Thoracic aorta (tissue), 2 donors: Measurements from ENCODE around the gene ARHGEF16. TPM values are rescaled to one million over a fixed set of nuclear protein-coding genes. Genes with fewer than 3 reads are reported as not detected.

ENCODE experiments used
- ATAC-seq: fragments of 150-250 bp; one replicate; pipeline ENCODE4 v1.8.0; 2017; ENCODE audit warnings: low read depth; ENCODE audit not compliant: insufficient number of reproducible peaks, low FRiP score
- DNase-seq: peaks from one replicate; pipeline ENCODE4 v3.0.0-alpha.2; 2020; ENCODE audit warnings: low spot score
- H3K27ac ChIP-seq, 2 donors: fragments of 200-600 bp; sonication (generic); 1 replicate in 1 of 2; 2 replicates in 1 of 2; pipeline ENCODE4 v1.5.1; 2016; ENCODE audit warnings: mild to moderate bottlenecking in 2 of 2, moderate library complexity in 2 of 2
- H3K27me3 ChIP-seq: fragments of 200-600 bp; sonication (generic); replicated peaks from 2 replicates; pipeline ENCODE4 v1.6.0; 2016; ENCODE audit warnings: mild to moderate bottlenecking; ENCODE audit not compliant: insufficient read depth
- H3K36me3 ChIP-seq: fragments of 200-600 bp; sonication (generic); one replicate; pipeline ENCODE4 v1.5.1; 2016
- H3K4me1 ChIP-seq, 2 donors: fragments of 200-600 bp; sonication (generic); 1 replicate in 1 of 2; 2 replicates in 1 of 2; pipeline versions ENCODE4 v1.5.1 to v1.6.0; 2016; ENCODE audit warnings: low read depth in 2 of 2, mild to moderate bottlenecking in 1 of 2; ENCODE audit not compliant: control insufficient read depth in 1 of 2
- H3K4me3 ChIP-seq: fragments of 200-600 bp; sonication (generic); 2 replicates; pipeline ENCODE4 v1.5.1; 2016; ENCODE audit warnings: mild to moderate bottlenecking
- H3K9me3 ChIP-seq: fragments of 200-600 bp; sonication (generic); 2 replicates; pipeline ENCODE4 v1.5.1; 2016
- CTCF ChIP-seq: fragments of 200-600 bp; sonication (generic); IDR thresholded peaks from one replicate; pipeline ENCODE4 v1.5.1; 2019; ENCODE audit warnings: antibody characterized with exemption
- total RNA-seq, 2 donors: library from RNA; depleted of rRNA; stranded (reverse); fragments of >200 nt; gene quantifications; one replicate each; pipeline versions ENCODE4 v1.1.0 to v1.2.3, GENCODE V29; 2016

Gene ARHGEF16
- total RNA-seq, 2 donors from 2014 or later, result 1.6 to 2.4 TPM

GRCh38 chr1:3413975-3414710 is 40.3 kb upstream of the ARHGEF16 start:
- TF ChIP-seq CTCF, result no peak
- no peaks in the 10 kb centered on the region for H3K27me3 ChIP-seq
- H3K9me3 ChIP-seq, result peaks cover 8% of the 10 kb centered on the region
- DNase-seq (no peak), ATAC-seq (no peak)
- H3K4me3 ChIP-seq, result no peak overlapping the region
- H3K4me1 ChIP-seq, result peaks cover 0 to 22% of the 10 kb centered on the region in 2 donors
- peaks cover 51% of the 10 kb centered on the region for H3K36me3 ChIP-seq
- H3K27ac ChIP-seq, result no peak overlapping the region

- no peak overlapping the region for H3K4me3 ChIP-seq
- DNase-seq (no peak), ATAC-seq (no peak)
- H3K9me3 ChIP-seq, result peaks cover 8% of the 10 kb centered on the region
- TF ChIP-seq CTCF, result no peak
- no peak overlapping the region for H3K27ac ChIP-seq
- H3K4me1 ChIP-seq, result peaks cover 6 to 19% of the 10 kb centered on the region in 2 donors
- no peaks in the 10 kb centered on the region for H3K27me3 ChIP-seq
- H3K36me3 ChIP-seq, result peaks cover 57% of the 10 kb centered on the region
These were observed 39.0 kb upstream of the ARHGEF16 start for GRCh38 chr1:3415260-3416090.

GRCh38 chr1:3417082-3417739 is 37.3 kb upstream of the ARHGEF16 start:
- no peak overlapping the region for H3K4me3 ChIP-seq
- peaks cover 51% of the 10 kb centered on the region for H3K36me3 ChIP-seq
- ATAC-seq, result no peak
- H3K9me3 ChIP-seq, result peaks cover 8% of the 10 kb centered on the region
- H3K27ac ChIP-seq, result no peak overlapping the region
- TF ChIP-seq CTCF, result peak; percentile 10
- H3K4me1 ChIP-seq, result peaks cover 12 to 25% of the 10 kb centered on the region in 2 donors
- no peaks in the 10 kb centered on the region for H3K27me3 ChIP-seq
- DNase-seq, result no peak

- peaks cover 19 to 32% of the 10 kb centered on the region in 2 donors for H3K4me1 ChIP-seq
- no peaks in the 10 kb centered on the region for H3K27me3 ChIP-seq
- H3K36me3 ChIP-seq, result peaks cover 45% of the 10 kb centered on the region
- H3K27ac ChIP-seq, result no peak overlapping the region
- H3K4me3 ChIP-seq, result no peak overlapping the region
- H3K9me3 ChIP-seq, result peaks cover 8% of the 10 kb centered on the region
- no peak for DNase-seq
- TF ChIP-seq CTCF, result no peak
- ATAC-seq, result no peak
These were observed 36.5 kb upstream of the ARHGEF16 start for GRCh38 chr1:3417934-3418333.

GRCh38 chr1:3418600-3418999 is 35.9 kb upstream of the ARHGEF16 start:
- H3K27me3 ChIP-seq, result no peaks in the 10 kb centered on the region
- ATAC-seq, result no peak
- TF ChIP-seq CTCF, result no peak

More at GRCh38 chr1:3418600-3418999, 35.9 kb upstream of the ARHGEF16 start:
- Histone ChIP-seq H3K9me3 (peaks cover 8% of the 10 kb centered on the region), H3K4me3 (no peak overlapping the region), H3K27ac (no peak overlapping the region), H3K4me1 (peaks cover 21 to 39% of the 10 kb centered on the region in 2 donors), H3K36me3 (peaks cover 45% of the 10 kb centered on the region)
- DNase-seq, result no peak
